ENCODE results near the gene TPCN1.

- no peak for TF ChIP-seq CTCF (IDR thresholded peaks at IDR 0.05)
- TF ChIP-seq POLR2A (IDR thresholded peaks at IDR 0.05), result no peak
- no peak for TF ChIP-seq POLR2AphosphoS5 (IDR thresholded peaks at IDR 0.05)
Observed at GRCh38 chr12:113345318-113345717, 124.1 kb downstream of the TPCN1 start.

Data from breast epithelium (tissue), 3 donors.